Posterior vena cava (tissue), 2 donors: ENCODE measurements around the gene NSF. TPM values are rescaled to one million over a fixed set of nuclear protein-coding genes. Genes with fewer than 3 reads are reported as not detected.
"Not testable (repeated sequence)": the region's sequence is repeated elsewhere in the genome, so short reads cannot be mapped to it uniquely, and the experiment has no call there.

Experiments used
- DNase-seq: peaks from one replicate; pipeline ENCODE4 v3.0.0-alpha.2; 2020; ENCODE audit warnings: low spot score
- intact Hi-C, 2 donors: fragments of 100-400 bp; cut with DNase I; formaldehyde crosslinking; loops; one replicate each; pipeline versions ENCODE4 v1.14.1 to v1.14.2; 2022 to 2023
- long read RNA-seq, 2 donors: library from polyadenylated mRNA; unstranded; transcript quantifications; one replicate each; pipeline ENCODE4 v2.0.0, GENCODE V29; 2020 to 2021
- total RNA-seq, 2 donors: library from RNA; stranded (reverse); fragmentation: NEBNext Ultra II Directional; extraction: Animal tissue kit (Norgen Biotek cat#: 25700); gene quantifications; one replicate each; pipeline ENCODE4 v1.2.1, GENCODE V29; 2021
- donor health status: DM: yes; HTN: yes; CAD: no.
- donor health status: DM: yes; HTN: yes; CAD: no.

The NSF gene
- 10 to 100 TPM; 44.7 to 49.5 TPM for total RNA-seq
- long read RNA-seq, donor 1, transcript NSF-201 (21 exons, 3,983 nt), result major isoform, 13 of 23 reads
- long read RNA-seq, donor 1, partial matches to known transcripts, result 4 of 23 reads
- long read RNA-seq, donor 1, other reads (novel, unspliced or antisense), result 5 of 23 reads
- long read RNA-seq, donor 2, partial matches to known transcripts, result 4 of 6 reads
- long read RNA-seq, donor 2, other reads (novel, unspliced or antisense), result 0 of 6 reads

GRCh38 chr17:46590157-46591146, at the start of gene NSF:
Gene NSF (plus strand): TSS chr17:46590669. CDS start chr17:46590776, 107 bp downstream.
- intact Hi-C loops, result not testable (repeated sequence)

GRCh38 chr17:46548607-46549006, 41.9 kb upstream of the NSF start:
- peak; percentile 52 for DNase-seq
- intact Hi-C loops, result not testable (repeated sequence)

More at GRCh38 chr17:46590157-46591146, at the start of gene NSF:
- DNase-seq, result not testable (repeated sequence)

- DNase-seq, intact Hi-C loops: not testable (repeated sequence)
Measured at GRCh38 chr17:46559155-46559554, 31.3 kb upstream of the NSF start.

- intact Hi-C loops, DNase-seq: not testable (repeated sequence)
Measured at GRCh38 chr17:46560048-46560447, 30.4 kb upstream of the NSF start.

- intact Hi-C loops, DNase-seq: not testable (repeated sequence)
Measured at GRCh38 chr17:46566284-46566683, 24.2 kb upstream of the NSF start.

- intact Hi-C loops, DNase-seq: not testable (repeated sequence)
Measured at GRCh38 chr17:46566980-46567379, 23.5 kb upstream of the NSF start.

- intact Hi-C loops, DNase-seq: not testable (repeated sequence)
Measured at GRCh38 chr17:46571796-46572195, 18.7 kb upstream of the NSF start.

GRCh38 chr17:46579083-46580075, 11.1 kb upstream of the NSF start, which contains the start of gene ARL17A:
Gene ARL17A (minus strand): TSS chr17:46579691. CDS start chr17:46576322, 3,369 bp downstream.
- intact Hi-C loops, result not testable (repeated sequence)
- DNase-seq, result peak; percentile 84

- intact Hi-C loops, DNase-seq: not testable (repeated sequence)
Measured at GRCh38 chr17:46580082-46580481, 10.4 kb upstream of the NSF start.

- intact Hi-C loops, DNase-seq: not testable (repeated sequence)
Measured at GRCh38 chr17:46585444-46585843, 5.0 kb upstream of the NSF start.

- DNase-seq, intact Hi-C loops: not testable (repeated sequence)
Measured at GRCh38 chr17:46591332-46591731, 863 bp downstream of the NSF start.

- DNase-seq, intact Hi-C loops: not testable (repeated sequence)
Measured at GRCh38 chr17:46598344-46598931, 8.0 kb downstream of the NSF start.

- intact Hi-C loops, DNase-seq: not testable (repeated sequence)
Measured at GRCh38 chr17:46600767-46601166, 10.3 kb downstream of the NSF start.

- DNase-seq, intact Hi-C loops: not testable (repeated sequence)
Measured at GRCh38 chr17:46603125-46603524, 12.7 kb downstream of the NSF start.

- DNase-seq, intact Hi-C loops: not testable (repeated sequence)
Measured at GRCh38 chr17:46611304-46611703, 20.8 kb downstream of the NSF start.

GRCh38 chr17:46613876-46614275, 23.4 kb downstream of the NSF start:
- DNase-seq, intact Hi-C loops: not testable (repeated sequence)

- DNase-seq, intact Hi-C loops: not testable (repeated sequence)
Measured at GRCh38 chr17:46617121-46617520, 26.7 kb downstream of the NSF start.

GRCh38 chr17:46618975-46619374, 28.5 kb downstream of the NSF start:
- intact Hi-C loops, DNase-seq: not testable (repeated sequence)
